Activated CD4-positive, alpha-beta T cell treated with anti-CD3 and anti-CD28 coated beads, Interleukin-10, Interleukin-2, amounts not matched to agents 100 ng/mL and 50 ng/mL, durations not matched to agents 16 hours and 8 hours (primary cell): ENCODE data around the gene C15orf62.

Experiments used
- DNase-seq: peaks from one replicate; pipeline ENCODE4 v3.0.0-alpha.2; 2020

C15orf62 gene, protein sequence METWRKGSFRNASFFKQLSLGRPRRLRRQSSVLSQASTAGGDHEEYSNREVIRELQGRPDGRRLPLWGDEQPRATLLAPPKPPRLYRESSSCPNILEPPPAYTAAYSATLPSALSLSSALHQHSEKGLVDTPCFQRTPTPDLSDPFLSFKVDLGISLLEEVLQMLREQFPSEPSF

DNA sequence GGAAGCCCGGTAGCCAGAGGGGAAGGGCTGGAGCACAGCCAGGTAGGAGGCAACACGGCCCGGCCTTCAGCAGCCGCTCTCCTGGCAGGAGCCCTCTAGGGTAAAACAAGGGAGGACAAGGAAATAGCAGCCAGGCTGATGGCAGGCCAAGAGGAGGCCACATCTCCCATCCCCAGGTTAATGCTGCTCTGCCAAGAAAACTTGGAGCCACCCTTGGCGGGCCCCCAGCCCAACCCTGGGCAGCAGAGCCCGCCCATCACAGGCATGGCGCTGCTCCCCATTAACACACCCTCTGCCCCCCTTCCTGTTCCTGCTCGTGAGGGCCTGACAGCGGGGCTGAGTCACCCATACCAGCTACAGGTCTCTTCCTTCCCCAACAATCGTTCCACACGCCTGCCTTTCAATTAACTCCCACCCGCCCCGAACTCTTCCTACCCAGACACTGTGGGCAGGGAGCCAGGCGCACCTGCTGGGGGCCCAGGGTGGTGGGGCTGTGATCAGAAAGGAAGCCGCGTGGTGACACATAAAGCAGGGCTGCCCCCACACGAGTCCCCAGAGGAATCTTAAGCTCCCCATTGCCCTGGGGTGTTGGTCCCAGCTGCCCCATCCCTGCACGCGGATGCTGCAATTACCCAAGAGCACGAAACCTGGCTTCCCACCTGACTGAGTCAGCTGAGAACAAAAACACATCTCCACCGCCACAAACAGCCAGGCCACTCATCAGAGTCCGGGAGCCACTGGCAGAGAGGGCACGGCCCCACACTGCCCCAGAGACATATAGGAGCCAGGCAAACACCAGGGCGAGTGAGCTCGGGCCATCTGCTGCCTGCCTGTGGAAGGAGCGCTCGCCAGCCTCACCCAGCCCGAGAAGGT is at the start of gene C15orf62:
C15orf62 (plus strand) TSS at position 707 of the 873 bp plus-strand sequence. CDS start 516 bp downstream, outside the sequence.
- peak; percentile 32 for DNase-seq

DNA sequence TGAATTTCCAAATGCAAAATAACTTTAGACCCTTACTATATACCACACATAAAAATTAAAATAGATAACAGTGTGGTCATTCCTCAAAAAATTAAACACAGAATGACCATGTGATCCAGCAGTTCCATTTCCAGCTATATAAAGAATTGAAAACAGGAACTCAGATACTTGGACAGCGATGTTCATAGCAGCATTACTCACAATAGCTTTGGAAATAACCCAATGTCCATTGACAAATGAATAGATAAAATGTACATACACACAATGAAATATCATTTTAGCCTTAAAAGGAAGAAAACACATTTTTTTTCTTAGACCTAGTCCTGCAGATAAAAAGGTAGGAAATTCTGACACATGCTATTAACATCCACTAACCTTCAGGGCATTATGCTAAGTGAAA is 48.1 kb upstream of the C15orf62 start:
- DNase-seq, result no peak

DNA sequence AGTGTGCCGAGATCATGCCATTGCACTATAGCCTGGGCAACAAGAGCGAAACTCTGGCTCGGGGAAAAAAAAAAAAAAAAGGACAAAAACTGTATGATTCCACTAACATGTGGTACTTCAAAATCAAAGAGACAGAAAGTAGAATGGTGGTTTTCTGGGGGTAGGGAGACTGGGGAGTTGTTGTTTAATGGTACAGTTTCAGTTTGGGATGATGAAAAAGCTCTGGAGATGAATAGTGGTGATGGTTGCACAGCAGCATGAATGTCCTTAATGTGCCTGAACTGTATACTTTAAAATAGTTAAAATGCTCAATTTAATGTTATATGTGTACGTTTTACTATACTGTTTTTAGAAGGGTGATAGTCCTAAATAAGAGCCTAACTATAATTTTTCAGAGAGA is 47.4 kb upstream of the C15orf62 start:
- DNase-seq, result no peak

DNA sequence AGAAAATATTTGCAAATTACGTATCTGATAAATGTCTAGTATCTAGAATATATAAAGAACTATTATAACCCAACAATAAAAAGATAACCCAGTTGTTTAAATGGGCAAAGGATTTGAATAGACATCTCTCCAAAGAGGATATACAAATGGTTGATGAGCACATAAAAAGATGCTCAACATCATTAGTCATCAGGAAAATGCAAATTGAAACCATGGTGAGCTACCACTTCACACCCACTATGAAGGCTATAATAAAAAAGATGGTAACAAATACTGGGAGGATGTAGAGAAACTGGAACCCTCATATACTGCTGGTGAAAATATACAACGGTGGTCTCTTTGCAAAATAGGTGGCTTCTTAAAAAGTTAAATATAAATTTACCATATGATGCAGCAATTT is 46.8 kb upstream of the C15orf62 start:
- DNase-seq, result no peak

DNA sequence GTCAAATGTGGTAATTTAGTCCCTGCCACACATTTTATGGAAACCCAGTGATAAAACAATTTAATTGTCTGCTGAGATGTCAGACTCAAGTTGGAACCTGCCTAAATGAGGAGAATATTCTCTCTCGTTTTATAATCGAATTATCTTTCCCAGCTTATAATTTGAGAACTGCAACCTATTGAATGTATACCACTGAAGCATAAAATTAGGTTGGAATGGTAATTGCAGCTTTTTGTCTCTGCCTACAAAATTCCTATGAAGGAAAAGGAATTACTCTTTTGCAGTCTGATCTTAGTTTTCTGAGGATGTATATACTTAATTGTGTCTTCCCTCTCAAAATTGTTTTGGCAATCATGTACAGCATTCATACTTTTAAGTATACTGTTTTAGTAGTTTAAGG is 45.9 kb upstream of the C15orf62 start:
- DNase-seq, result no peak

DNA sequence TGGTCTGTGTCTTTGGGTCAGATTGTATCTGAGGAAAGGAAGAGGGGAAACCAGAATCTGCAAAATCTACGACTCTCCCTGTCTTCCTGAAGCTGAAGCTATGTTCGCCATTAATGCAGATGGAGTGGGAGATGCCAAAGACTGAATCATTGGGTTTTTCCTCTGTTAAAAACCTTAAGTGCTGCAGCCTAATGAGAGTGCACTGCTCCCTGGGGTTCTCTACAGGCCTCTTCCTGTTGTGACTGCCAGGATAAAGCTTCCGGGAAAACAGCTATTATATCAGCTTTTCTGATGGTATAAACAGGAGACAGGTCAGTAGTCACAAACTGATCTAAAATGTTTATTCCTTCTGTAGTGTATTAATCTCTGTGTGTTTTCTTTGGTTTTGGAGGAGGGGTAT is 38.7 kb upstream of the C15orf62 start:
- no peak for DNase-seq

DNA sequence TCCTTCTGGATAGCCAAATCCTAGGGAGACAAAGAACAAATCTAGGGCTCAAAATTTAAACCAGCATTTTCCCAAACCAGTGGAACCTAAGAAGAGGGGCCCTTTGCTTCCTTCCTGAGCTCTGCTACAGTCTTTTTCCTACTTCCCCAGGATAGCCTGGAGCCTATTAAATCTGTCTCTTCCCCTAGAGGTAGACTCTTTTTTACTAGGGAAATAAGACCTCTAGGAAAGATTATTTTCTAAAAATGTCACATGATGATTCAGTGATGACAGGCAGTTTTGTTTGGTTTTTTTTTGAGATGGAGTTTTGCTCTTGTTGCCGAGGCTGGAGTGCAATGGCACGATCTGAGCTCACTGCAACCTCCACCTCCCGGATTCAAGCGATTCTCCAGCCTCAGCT is 33.2 kb upstream of the C15orf62 start:
- DNase-seq, result no peak

DNA sequence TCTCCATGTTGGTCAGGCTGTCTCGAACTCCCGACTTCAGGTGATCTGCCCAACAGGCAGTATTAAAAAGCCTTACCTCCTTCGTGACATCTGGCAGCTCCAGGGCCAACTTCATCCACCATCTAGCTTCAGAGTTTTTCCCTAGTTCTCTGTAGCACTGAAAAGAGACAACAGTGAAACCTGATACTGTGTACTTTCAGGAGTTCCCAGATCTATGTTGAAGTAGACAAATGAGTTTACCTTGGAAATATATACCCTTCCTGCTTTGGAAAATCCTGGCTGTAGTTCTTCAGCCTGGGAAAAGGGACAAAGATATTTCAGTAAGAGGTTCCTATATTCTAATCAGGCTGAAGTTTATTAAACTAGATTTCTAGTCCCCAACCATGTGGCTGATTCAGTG is 32.7 kb upstream of the C15orf62 start:
- no peak for DNase-seq

DNA sequence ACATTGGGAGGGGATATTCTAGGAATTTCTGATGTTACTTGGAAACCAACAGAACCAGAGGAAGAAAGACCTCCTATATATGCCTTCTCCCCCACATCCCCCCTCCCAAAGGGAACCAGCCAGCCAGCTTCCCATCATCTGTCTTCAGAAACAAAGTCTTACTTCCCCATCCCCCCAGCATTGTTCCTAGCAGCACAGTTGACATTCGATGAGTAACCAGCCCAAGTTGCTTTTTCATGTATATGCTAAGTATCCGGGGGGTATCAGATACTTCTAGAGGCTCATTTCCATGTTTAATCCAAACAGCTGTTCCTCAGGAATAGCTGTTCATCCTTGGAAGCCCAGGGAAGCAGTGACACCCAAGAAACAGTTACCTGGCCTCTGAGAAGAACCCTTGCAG is 30.7 kb upstream of the C15orf62 start:
- DNase-seq, result no peak

DNA sequence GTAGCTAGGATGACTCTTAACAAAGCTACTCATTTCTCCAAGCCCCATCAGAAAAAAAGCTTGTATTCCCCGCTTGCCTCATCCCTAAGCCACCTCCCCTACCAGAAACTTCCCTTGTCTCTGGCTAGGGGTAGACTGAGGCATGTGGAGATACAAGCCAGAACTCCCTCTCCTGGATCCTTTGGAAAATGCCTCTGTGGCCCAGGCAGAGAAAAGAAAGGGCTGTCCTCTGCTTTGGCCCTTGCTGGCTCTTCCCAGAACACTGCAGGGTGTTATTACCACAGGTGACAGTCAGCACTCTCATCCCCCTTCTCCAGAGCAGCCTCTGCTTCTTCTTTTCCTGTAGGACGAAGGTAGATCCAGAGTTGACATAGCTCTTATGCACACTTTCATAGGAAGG is 29.9 kb upstream of the C15orf62 start:
- no peak for DNase-seq

DNA sequence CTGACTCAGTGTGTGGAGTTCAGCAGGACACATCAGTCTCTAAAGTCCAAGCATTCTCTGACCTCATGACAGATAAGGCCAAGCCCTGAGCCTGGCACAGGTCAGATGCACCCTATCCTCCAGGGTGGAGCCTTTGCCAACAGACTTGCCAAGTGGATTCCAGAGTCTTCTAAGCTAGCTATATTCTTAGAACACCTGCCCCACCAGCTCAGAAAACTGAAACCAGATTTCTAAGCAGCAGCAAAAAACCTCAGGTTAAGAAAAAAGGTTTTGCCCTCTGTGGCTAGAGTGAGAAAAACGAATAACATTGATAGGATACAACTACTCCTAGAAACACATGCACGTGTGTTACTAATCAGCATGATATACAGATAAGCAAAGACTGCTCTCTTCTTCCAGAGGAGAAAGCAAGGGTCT is 26.3 kb upstream of the C15orf62 start:
- DNase-seq, result no peak

DNA sequence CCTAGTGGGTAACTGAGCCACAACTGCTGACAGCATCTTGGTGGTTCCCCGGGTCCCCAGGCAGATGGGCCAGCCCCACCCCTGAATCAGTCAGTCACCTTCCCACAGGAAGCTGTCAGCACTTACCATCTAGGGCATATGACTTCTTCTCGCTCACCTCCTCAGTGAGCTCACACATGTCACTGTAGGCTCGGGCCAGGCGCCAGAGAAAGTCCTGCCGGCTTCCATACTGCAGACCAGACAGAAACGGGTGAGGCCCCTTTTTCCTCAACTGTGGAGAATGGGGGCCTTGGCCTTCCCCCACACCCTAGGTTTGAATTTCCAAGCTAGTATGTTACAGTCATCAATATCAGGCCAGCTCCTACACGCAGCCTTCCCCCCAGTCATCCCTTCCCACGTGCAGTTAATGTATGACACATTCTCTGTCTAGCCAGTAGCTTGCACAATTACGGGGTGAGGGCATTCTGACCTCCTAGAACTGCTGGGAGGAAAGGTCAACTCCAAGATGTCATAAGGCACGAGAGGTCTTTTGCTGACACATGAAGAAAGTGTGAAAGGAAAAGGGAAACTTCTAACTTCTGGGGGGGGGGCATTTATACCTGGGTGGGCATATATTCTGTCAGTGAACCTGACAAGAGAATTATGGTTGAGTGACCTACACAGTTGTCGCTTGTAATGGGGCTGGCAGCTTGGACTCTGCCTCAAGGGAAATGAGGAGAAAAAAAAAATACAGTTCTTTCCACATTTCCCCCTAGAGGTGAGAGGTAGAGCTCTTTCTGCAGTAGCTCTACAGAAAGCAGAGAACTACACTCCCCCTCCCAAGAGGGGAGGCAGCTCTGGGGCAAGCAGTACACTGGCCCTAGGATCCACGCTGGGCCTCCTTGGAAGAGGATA is 25.6 kb upstream of the C15orf62 start:
- DNase-seq, result peak; percentile 87

DNA sequence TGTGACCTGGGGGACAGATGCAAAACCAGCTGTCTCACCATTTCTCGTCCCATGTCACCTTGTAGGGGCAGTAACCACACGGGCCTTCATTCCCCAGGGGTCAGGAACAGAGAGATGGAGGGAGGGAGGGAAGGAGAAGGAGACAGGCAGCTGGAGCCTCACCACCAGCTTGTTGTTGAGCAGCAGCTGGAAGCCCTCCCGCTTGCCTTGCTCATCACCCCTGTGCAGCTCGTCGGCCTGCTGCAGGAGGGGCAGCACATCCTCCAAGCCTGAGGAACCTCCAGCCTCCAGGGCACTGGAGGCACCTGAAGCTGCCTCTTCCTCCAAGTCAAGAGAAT is 25.0 kb upstream of the C15orf62 start:
- no peak for DNase-seq

DNA sequence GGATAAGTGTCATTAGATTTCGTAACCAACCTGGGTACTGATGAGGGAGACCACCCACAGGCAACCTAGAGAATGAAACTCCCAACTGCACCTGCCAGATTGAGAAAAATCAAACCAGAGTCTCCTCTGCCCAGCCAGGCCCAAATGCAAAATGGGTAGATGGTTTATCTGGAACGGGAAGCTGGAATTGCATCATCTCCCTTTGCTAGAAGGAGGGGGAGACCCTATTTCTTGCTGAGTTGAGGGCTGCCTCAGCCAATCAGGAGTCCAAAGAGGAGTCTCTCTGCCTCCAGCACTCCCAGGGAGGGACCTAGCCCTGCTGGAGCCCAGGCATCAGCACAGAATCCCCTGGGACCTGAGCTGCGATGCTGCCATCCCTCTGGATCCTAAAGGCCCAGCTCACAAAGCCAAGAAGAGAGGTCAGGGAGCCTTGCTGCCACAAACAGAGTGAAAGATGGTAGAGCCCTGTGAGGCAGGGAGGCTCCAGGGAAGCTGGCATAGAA is 22.8 kb upstream of the C15orf62 start:
- no peak for DNase-seq

DNA sequence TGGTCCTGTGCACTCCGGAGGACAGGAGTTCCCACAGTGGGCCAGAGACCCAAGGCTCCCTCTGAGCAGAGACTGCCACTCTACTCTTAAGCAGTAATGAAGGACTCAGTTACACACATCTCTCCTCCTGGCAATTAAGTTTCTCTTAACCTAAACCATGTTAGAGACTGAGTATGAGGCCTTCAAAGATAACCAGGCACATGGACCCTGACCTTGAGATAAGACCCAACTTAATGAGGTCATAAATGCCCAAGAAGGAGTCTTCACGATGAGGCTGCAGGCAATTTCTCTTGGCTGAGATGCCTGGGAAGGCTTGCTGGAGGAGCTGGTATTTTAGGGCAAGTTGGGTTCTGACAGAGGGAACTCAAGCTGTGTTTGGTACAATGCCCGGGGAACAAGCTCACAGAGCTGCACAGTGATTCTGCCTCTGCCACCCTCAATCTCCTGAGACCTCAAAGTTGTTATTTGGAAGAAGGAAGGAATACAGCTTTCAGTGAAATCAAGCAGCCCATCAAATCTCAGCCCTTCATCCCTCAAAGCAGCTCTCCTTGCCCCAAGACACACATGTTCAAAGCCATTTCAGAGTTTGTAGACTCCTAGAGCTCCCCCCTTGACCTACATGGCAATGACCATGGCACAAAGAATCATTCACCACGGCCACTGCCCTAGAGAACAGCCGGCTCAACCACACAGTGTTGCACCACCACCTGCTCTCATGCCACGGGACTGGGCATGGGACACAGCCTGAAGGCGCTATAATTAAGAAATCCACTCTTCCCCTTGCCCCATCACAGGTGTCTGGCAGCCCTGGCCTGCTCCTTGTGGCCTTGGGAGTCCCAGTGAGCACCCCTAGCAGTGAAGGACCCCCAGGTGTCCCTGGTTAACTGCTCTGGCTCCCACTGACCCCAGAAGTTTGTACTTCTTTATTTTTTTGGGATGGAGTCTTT is 21.8 kb upstream of the C15orf62 start:
- no peak for DNase-seq

DNA sequence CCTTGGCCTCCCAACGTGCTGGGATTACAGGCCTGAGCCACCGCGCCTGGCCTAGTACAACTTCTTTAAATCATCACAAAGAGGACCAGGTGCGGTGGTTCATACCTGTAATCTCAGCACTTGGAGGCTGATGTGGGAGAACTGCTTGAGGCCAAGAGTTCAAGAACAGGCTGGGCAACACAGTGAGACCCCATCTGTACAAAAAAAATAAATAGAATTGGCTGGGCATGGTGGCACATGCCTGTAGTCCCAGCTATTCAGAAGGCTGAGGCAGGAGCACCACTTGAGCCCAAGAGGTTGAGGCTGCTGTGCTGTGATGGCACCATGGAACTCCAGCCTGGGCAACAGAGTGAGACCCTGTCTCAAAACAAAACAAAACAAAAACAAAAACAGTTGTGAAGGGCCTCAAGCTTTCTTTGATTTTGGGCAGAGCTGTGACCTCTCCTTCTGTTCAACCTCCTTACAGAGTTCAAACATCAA is 20.6 kb upstream of the C15orf62 start:
- no peak for DNase-seq

DNA sequence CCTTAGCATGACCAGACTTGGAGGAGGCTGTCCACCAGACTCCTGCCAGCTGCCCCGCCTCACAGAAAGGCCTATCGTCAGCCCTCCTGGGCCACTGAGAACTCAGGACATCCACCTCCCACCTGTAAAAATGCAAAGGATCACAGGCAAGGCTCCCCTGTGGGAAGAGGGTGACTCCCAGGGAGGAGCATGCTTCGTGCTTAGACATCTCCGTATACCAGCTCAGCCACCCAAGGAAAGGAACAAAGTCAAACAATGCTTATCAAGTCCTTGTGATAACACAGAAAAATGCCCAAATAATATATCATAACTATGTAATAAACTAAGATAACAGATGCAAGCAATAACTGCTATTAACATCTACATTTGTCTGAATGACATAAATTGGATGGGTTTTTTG is 18.9 kb upstream of the C15orf62 start:
- no peak for DNase-seq

DNA sequence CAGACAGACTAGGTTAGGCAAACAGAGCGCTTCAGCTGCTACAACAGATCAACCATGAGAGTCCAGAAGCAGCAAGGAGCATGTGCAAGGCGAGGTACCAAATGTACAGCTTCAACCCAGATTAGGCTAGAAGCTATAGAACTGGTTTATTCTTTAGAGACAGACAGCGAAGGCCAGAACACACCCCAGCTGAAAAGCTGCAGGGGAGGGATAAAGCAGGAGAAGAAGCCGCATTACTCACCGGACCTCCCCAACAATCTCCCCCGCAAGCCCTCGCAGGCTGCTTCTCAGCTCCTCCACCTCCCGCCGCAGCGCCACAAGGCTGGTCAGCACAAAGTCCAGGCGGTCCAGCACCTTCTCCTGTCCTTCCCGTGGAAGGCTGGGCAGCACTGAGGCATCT is 18.0 kb upstream of the C15orf62 start:
- no peak for DNase-seq

DNA sequence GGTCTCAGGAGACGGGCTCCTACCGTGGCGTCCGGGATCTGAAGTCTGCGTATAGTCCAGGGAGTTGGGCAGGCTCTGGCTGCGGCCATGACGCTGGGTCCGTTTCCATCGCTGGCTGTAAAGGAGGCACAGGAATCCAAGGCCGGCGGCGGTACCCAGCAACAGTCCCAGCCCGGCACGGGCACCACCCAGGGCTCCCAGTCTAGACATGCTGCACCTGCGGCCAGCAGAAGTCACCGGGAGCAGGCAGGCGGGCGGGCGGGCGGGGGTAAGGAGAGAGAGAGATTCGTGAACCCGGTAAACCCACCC is 15.3 kb upstream of the C15orf62 start:
- DNase-seq, result peak; percentile 28

DNA sequence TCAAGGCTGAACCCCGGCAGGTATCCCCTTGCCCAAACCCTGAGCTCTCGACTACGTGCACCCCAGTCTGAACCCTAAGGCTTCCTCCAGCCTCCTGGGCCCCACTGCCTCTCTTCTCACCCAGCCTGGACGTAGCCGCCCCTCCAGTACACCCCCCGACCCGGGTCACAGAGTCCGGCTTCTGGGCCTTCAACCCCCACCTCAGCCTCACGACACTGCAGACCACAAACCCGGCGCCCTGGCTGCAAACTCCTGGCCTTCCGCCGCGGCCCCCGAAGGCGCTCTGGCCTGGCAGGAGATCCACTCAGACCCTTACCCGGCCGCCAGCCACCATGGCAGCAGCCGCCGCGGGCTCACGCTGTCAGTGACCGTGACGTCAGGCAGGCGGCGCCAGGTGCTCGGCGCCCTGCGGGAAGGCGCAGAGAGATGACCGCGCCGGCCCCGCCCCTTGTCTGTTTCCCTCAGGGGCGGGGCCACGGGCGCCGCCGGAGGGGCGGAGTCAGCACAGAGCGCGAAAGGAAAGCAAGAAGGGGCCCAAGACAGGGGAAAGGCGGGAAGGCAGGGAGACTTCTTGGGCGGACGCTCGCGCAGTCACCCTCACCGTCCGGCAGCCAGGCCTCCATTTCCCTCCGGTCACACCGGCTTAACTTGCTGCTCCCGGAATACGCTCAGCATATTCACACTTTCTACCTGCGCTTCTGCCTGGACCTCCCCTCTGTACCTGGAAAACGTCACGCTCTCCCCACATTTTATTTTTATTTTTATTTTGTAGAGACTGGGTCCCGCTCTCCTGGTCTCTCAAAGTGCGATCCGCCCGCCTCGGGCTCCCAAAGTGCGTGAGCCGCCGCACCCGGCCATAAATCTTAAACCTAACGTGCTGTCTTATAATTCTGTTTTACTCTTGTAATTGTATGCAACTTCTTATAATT is 14.6 kb upstream of the C15orf62 start, which contains the start of gene RMDN3:
RMDN3 (minus strand) TSS at position 372 of the 929 bp plus-strand sequence. CDS start 471 bp downstream, outside the sequence.
- DNase-seq, result peak; percentile 97

DNA sequence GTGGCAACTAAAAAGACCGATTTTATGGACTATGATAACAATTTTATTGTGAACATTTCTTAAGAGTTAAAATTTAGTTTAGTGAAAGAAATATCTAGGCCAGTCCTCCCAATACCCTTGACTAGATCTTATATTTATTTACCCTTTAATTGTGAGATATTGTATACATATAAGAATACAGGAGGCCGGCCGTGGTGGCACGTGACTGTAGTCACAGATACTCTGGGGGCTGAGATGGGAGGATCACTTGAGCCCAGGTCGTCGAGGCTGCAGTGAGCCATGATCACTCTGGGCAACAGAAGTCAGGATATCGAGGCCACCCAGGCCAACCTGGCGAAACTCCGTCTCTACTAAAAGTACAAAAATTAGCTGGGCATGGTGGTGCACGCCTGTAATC is 14.0 kb upstream of the C15orf62 start:
- DNase-seq, result no peak
